B cell (primary cell): ENCODE results near the gene PIGA. TPM values are rescaled to one million over a fixed set of nuclear protein-coding genes. Genes with fewer than 3 reads are reported as not detected.

Experiments
- ATAC-seq: fragments of 200-7000 bp; cut with Tn5 transposase; one replicate; pipeline ENCODE4 v1.10.0; 2021; ENCODE audit warnings: low read depth, mild to moderate bottlenecking, moderate number of reproducible peaks, moderate library complexity
- CTCF ChIA-PET: fragments of 350-600 bp; sonication (Branson Sonifier 250); formaldehyde crosslinking; loops from one replicate; lab custom pipeline; 2021; ENCODE audit warnings: antibody characterized with exemption, inconsistent platforms; lab: Charles Lee
- POLR2A ChIA-PET: fragments of 350-600 bp; sonication (Branson Sonifier 250); formaldehyde crosslinking; loops from one replicate; lab custom pipeline; 2021; ENCODE audit warnings: antibody characterized with exemption; lab: Charles Lee
- DNase-seq: peaks from one replicate; pipeline ENCODE4 v3.0.0; 2013
- H2AFZ ChIP-seq: 2 replicates; pipeline ENCODE4 v1.6.1; 2012; ENCODE audit warnings: mild to moderate bottlenecking, low read depth, low read length; ENCODE audit not compliant: insufficient read depth, poor library complexity, severe bottlenecking
- H3K27ac ChIP-seq, 2 donors: 1 replicate in 1 of 2; 2 replicates in 1 of 2; pipeline ENCODE4 v1.5.1; 2012 to 2013; ENCODE audit warnings: low read length in 2 of 2, mild to moderate bottlenecking in 2 of 2, moderate library complexity in 1 of 2
- H3K27me3 ChIP-seq, 4 experiments: fragments of 200-600 bp in 1 of 4; sonication (generic) in 1 of 4; replicated peaks in 1 of 4; 1 replicate in 2 of 4; 2 replicates in 2 of 4; pipeline versions ENCODE4 v1.6.1 to v1.7.0; 2013 to 2016; ENCODE audit warnings: low read length in 3 of 4, mild to moderate bottlenecking in 2 of 4, mixed read lengths in 1 of 4, moderate library complexity in 1 of 4; ENCODE audit not compliant: insufficient read depth in 4 of 4, control insufficient read depth in 3 of 4; ENCODE audit errors: control extremely low read depth in 1 of 4
- H3K36me3 ChIP-seq, 2 experiments: replicated peaks in 1 of 2; 1 replicate in 1 of 2; 2 replicates in 1 of 2; pipeline versions ENCODE4 v1.6.1 to v1.7.1; 2013; ENCODE audit warnings: low read length in 1 of 2; ENCODE audit not compliant: insufficient read depth in 2 of 2, control insufficient read depth in 1 of 2; ENCODE audit errors: control extremely low read depth in 1 of 2, extremely low read depth in 1 of 2
- H3K4me1 ChIP-seq, 2 donors: fragments of 200-600 bp in 1 of 2; sonication (generic) in 1 of 2; 1 replicate in 1 of 2; 2 replicates in 1 of 2; pipeline versions ENCODE4 v1.5.1 to v1.6.1; 2013 to 2017; ENCODE audit warnings: low read length in 2 of 2; ENCODE audit not compliant: control insufficient read depth in 2 of 2, insufficient read depth in 2 of 2
- H3K4me2 ChIP-seq: replicated peaks from 2 replicates; pipeline ENCODE3; 2012; ENCODE audit warnings: mild to moderate bottlenecking, low read depth, low read length; ENCODE audit not compliant: poor library complexity, severe bottlenecking
- H3K4me3 ChIP-seq, 5 experiments: fragments of 200-600 bp in 1 of 5; sonication (generic) in 1 of 5; 1 replicate in 3 of 5; 2 replicates in 2 of 5; pipeline versions ENCODE4 v1.5.1 to v1.7.0; 2011 to 2016; ENCODE audit warnings: low read length in 4 of 5, mild to moderate bottlenecking in 4 of 5, low read depth in 2 of 5, control low read depth in 1 of 5, moderate library complexity in 1 of 5; ENCODE audit not compliant: insufficient read depth in 1 of 5; ENCODE audit errors: control extremely low read depth in 1 of 5, extremely low read depth in 1 of 5
- H3K79me2 ChIP-seq: fragments of 200-600 bp; sonication (generic); one replicate; pipeline ENCODE4 v1.6.0; 2016; ENCODE audit warnings: low read length; ENCODE audit not compliant: control insufficient read depth, insufficient read depth
- H3K9ac ChIP-seq: fragments of 200-600 bp; sonication (generic); 2 replicates; pipeline ENCODE4 v1.6.1; 2017; ENCODE audit warnings: mild to moderate bottlenecking, low read length, moderate library complexity
- H3K9me3 ChIP-seq, 3 donors: one replicate each; pipeline versions ENCODE4 v1.6.1 to v1.7.1; 2013; ENCODE audit warnings: low read length in 2 of 3; ENCODE audit not compliant: control insufficient read depth in 2 of 3, insufficient read depth in 1 of 3; ENCODE audit errors: control extremely low read depth in 1 of 3
- H4K20me1 ChIP-seq: 2 replicates; pipeline ENCODE4 v1.6.0; 2012; ENCODE audit warnings: mild to moderate bottlenecking, low read length; ENCODE audit not compliant: insufficient read depth, control insufficient read depth, poor library complexity, severe bottlenecking
- H3K27ac Mint-ChIP-seq: one replicate; pipeline ENCODE4 v1.8.0; 2021; ENCODE audit warnings: mixed read lengths
- H3K27me3 Mint-ChIP-seq: one replicate; pipeline ENCODE4 v1.8.0; 2021; ENCODE audit warnings: mixed read lengths
- H3K4me1 Mint-ChIP-seq: one replicate; pipeline ENCODE4 v1.8.0; 2021; ENCODE audit warnings: mixed read lengths
- H3K4me3 Mint-ChIP-seq: one replicate; pipeline ENCODE4 v1.8.0; 2021; ENCODE audit warnings: mixed read lengths
- H3K9me3 Mint-ChIP-seq: one replicate; pipeline ENCODE4 v1.8.0; 2022; ENCODE audit warnings: mixed read lengths; ENCODE audit not compliant: insufficient read depth
- CTCF ChIP-seq: fragments of 200-600 bp; IDR thresholded peaks from one replicate; pipeline ENCODE4 v1.8.0; 2022; ENCODE audit warnings: antibody characterized with exemption, mild to moderate bottlenecking
- EZH2 ChIP-seq: IDR thresholded peaks from 2 replicates; pipeline ENCODE4 v1.6.1; 2012; ENCODE audit warnings: borderline replicate concordance, low read depth, mild to moderate bottlenecking, moderate library complexity, low read length; ENCODE audit not compliant: insufficient read depth, poor library complexity, severe bottlenecking
- WGBS: methylation state at CpG from one replicate; pipeline ENCODE4 v1.1.5; 2013; ENCODE audit warnings: missing lambda C conversion rate; ENCODE audit not compliant: insufficient coverage; 5-methylcytosine and 5-hydroxymethylcytosine counted together
- intact Hi-C: fragments of 100-400 bp; cut with micrococcal nuclease; formaldehyde crosslinking; loops from one replicate; pipeline ENCODE4 v1.10.0; 2022
- polyA plus RNA-seq: library from polyadenylated mRNA; depleted of rRNA; stranded (reverse); fragments of >200 nt; gene quantifications from 2 replicates; pipeline ENCODE4 v1.2.3, GENCODE V29; 2012
- total RNA-seq, 2 donors: library from RNA; stranded (reverse); fragments of 120-200 nt in 1 of 2; gene quantifications; 1 replicate in 1 of 2; 2 replicates in 1 of 2; pipeline versions ENCODE4 v1.2.3 to v1.2.4, GENCODE V29; 2013 to 2022

PIGA gene
- total and polyA plus RNA-seq, 2 donors (not counting 1 experiment from before 2014, with no cell fraction given) = 13.0 to 25.7 TPM

GRCh38 chrX:15271757-15272156, 63.6 kb downstream of the PIGA start:
- no peak overlapping the region for H3K4me3 ChIP-seq
- Mint-ChIP-seq H3K27me3 (no peaks in the 10 kb centered on the region), H3K4me1 (no peaks in the 10 kb centered on the region), H3K27ac (no peak overlapping the region), H3K4me3 (no peak overlapping the region), H3K9me3 (no peaks in the 10 kb centered on the region)
- H3K4me2 ChIP-seq = no peak overlapping the region
- no peak for TF ChIP-seq EZH2
- no peak for TF ChIP-seq CTCF
- H3K79me2 ChIP-seq = no peaks in the 10 kb centered on the region
- H3K9me3 ChIP-seq = no peaks in the 10 kb centered on the region
- no peak overlapping the region for H3K27ac ChIP-seq
- POLR2A ChIA-PET = no interaction called here
- no peaks in the 10 kb centered on the region for H3K4me1 ChIP-seq
- no peaks in the 10 kb centered on the region for H4K20me1 ChIP-seq
- no peaks in the 10 kb centered on the region for H3K27me3 ChIP-seq
- H2AFZ ChIP-seq = no peak overlapping the region
- WGBS = no CpG with 5 or more reads among the region's 1 CpG
- H3K36me3 ChIP-seq = no peaks in the 10 kb centered on the region
- H3K9ac ChIP-seq = no peak overlapping the region
- CTCF ChIA-PET = no interaction called here
- ATAC-seq (no peak), DNase-seq (no peak)
- intact Hi-C loops = no loop called here

GRCh38 chrX:15269618-15270521, 65.5 kb downstream of the PIGA start, which contains the start of gene ASB9:
TSS of gene ASB9 (minus strand) at chrX:15270083. CDS start at chrX:15269874, 209 bp downstream.
- no peaks in the 10 kb centered on the region for H3K27me3 Mint-ChIP-seq
- H4K20me1 ChIP-seq = no peaks in the 10 kb centered on the region
- no peaks in the 10 kb centered on the region for H3K79me2 ChIP-seq
- no peaks in the 10 kb centered on the region for H3K27me3 ChIP-seq
- intact Hi-C loops = no loop called here
- H3K36me3 ChIP-seq = no peaks in the 10 kb centered on the region
- no peak within 1 kb of the TSS for H3K4me2 ChIP-seq
- H2AFZ ChIP-seq = no peak within 1 kb of the TSS
- WGBS = 29% methylated on average over 4 of the region's 15 CpGs
- H3K4me1 Mint-ChIP-seq = no peaks in the 10 kb centered on the region
- ATAC-seq = no peak
- H3K9ac ChIP-seq = no peak within 1 kb of the TSS
- no peak within 1 kb of the TSS for H3K27ac ChIP-seq
- ChIA-PET CTCF (no interaction called here), POLR2A (no interaction called here)
- H3K4me1 ChIP-seq = no peaks in the 10 kb centered on the region
- H3K27ac Mint-ChIP-seq = no peak within 1 kb of the TSS
- TF ChIP-seq CTCF (no peak), EZH2 (no peak)
- no peak for DNase-seq
- H3K4me3 Mint-ChIP-seq = no peak within 1 kb of the TSS
- H3K9me3 Mint-ChIP-seq = no peaks in the 10 kb centered on the region
- no peak within 1 kb of the TSS for H3K4me3 ChIP-seq
- no peaks in the 10 kb centered on the region for H3K9me3 ChIP-seq
